ENCODE results near the gene SLC6A6.
A peak's percentile ranks its signal among the peaks of the same experiment; 100 is the strongest.

Gene SLC6A6

DNA sequence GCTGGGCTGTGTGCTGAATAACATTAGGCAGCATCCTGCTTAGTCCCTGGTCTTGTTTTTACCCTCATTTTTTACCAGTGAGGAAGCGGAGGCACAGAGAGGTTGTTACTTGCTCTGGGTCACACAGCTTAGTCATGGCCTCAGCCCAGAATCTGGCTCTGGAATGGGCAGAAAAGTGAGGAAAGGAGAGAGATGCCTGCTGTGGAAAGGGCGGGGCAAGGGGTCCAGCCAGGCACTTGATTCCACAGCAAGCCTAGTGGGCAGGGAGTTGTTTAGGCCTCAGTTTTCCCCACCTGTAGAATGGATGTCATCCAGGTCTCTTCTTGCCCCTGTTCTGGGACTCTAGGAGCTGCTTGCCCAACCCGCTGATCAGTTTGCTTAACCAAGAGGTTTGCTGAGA lies 35.9 kb downstream of the SLC6A6 start:
- DNase-seq: no peak

DNA sequence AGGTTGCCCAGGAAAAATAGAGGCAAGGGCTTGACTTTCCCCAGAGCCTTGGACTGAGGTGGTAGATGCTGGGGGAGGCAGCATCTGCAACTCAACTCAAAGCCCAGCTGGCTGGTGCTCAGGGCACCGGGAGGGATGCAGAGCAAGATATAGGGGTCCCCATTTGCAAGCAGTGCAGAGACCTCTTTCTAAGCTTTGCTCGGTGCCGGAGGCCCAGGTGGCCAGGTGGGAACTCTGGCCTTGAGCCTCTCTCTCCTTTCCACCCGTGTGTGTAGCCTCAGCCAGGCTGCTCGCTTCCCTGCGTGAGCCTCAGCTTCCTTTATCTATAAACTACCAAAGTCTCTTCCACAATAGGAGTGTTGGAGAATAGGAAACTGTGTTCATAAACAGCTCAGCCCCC lies 36.5 kb downstream of the SLC6A6 start:
- no peak for DNase-seq

DNA sequence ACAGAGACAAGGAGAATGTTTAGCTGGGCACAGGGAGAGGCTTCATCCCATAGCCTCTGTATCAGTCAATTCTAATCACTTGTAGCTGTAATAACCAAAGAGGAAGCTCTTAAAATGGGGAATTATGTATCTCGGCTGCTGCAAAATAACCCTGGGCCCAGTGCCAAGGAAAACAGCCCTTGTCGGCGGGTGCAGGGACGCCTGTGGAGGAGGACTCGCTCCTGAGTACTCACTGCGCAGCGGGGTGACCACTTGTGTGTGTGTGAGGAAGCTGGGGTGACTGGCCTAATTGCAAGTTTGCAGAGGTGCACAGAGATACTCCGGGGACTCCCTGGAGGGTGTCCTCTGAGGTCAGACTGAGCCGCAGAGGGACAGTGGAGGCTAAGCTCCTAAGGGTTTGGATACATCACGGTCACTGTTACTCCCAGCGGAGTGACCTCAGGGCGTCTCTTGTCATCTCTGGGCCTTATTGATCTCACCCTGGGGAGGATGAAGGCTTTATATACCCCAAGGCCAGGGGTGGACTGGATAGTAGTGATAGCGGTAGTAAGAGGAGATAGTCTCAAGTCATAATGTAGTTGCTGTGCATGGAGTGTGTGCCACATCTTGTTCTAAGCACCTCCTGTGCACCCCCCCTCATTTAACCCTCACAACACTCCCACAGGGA lies 37.2 kb downstream of the SLC6A6 start:
- DNase-seq: no peak

DNA sequence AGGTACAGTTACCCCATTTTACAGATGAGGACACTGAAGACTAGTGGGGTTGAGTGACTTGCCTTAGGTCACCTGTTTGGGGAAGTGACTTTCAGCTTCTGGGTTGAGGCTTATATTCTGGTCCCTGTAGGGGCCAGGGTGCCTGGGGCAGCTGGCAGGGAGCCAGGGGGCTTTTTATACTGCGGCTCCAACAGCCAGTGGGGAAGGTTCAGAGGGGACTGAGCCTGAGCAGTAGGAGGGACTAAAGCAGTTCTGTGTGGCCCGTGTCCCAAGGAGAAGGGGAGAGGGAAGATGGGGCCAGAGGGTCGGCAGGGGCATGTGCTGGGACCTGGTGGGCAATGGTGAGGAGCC lies 37.7 kb downstream of the SLC6A6 start:
- DNase-seq: no peak

DNA sequence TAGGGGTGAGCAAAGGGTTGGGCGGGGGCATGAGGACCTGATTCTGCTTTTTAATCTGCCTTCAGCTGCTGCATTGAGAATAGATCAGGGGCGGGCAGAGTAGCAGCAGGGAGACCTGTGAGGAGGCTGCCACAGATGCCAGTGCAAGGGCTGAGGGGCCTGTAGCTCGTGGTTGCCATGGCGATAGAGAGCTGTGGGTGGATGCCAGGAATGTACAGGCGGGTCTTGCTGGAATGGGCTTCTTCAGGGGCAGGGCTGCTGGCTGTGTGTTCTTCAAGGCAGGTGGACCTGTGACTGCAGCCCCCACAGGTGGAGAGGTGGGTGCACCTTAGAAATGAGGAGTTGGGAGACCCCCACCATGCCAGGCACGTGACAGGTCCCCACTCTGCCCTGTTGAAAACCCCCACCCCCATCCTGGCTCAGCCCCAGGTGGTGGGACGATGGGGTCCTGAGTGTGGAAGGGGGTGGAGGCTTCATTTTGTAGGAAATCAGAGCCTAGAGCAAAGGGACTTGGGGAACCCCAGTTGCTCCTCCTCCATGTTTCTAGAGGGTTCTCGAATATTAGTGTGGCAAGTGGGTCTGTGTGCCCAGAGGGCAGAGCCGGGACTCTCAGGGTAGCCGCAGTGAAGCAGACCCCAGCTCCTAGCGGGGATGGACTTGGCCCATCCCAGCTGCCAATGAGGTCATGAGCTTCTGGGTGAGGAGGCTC lies 38.3 kb downstream of the SLC6A6 start:
- no peak for DNase-seq

DNA sequence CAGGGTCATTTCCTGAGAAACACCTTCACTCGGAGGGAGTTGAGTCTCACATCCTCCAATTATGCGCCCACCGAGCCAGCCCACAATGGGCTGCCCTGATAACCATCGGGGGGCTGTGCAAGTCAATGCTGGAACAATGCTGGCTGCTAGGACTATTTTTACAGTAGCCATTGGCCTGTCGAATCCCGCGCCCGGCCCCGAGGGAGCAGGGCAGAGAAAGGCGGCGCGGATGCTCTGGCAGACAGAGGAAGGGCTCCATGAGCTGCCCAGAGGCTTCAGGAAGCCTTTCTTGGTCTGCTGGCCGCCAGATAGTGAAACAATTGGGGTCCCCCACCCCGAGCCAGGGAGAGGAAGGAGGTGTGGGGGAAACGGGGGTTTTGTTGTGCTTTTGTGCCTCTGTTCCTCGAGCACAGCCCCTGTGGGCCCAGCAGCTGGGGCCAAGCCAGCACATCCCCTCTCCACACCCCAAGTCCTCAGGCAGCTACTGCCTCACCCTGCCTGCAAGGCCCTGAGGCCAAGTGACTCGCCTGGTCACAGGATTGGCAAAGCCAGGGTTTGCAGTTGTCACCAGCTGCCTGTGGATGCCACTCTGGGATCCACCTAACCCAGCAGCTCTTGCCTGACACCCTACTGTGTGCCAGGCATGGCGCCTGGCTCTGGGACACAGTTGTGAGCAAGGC lies 39.0 kb downstream of the SLC6A6 start:
- DNase-seq: no peak

DNA sequence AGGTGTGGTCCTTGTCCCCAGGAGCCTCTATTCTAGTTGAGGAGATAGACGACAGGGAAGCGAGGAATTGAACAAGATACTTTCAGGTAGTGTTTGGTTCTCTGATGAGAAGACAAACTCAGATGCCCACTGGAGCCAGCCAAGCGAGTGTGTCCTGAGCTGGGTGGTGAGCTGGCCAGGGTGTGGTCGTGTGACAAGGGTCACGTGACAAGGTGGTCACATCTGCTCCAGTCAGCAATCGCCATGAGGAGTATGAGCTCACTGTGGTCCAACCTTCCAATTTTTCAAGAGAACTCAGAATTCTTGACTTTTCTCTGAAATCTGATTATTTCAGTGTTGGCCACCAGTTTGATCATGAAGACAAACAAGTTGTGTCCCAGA lies 39.5 kb downstream of the SLC6A6 start:
- DNase-seq: no peak

DNA sequence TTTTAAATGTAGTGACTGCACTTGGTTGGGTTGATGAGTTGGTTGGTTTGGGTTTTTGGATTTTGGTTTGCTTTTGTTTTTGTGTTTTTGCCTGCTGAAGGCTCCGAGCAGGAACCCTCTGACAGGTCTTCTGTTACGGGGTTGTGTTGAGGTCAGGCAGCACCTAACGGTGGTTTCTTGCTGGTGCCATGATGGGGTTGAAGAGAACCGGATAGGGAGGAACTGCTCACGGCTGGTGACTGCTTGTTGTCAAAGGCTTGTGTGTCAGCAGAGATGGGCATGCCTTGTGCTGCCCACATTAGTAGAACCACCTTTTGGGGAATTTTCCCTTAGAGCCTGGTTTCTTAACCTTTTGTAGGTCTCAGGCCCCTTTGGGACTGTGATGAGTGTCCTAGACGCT lies 42.0 kb downstream of the SLC6A6 start:
- DNase-seq: no peak

DNA sequence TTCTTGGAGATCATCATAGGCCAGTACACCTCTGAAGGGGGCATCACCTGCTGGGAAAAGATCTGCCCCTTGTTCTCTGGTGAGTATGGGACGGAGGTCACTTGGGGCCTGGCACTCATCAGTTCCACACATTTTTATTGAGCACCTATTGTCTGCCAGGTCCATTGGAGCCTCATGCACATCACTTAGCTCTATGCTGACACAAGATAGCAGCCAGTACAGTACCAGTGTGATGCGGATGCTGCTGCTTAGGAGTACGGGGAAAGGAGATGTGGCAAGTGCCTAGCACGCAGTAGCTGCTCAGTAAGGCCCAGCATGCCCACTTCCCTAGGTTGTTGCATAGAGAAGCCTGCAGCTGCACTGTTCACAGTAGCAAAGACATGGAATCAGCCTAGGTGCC lies 43.4 kb downstream of the SLC6A6 start:
- no peak for DNase-seq

DNA sequence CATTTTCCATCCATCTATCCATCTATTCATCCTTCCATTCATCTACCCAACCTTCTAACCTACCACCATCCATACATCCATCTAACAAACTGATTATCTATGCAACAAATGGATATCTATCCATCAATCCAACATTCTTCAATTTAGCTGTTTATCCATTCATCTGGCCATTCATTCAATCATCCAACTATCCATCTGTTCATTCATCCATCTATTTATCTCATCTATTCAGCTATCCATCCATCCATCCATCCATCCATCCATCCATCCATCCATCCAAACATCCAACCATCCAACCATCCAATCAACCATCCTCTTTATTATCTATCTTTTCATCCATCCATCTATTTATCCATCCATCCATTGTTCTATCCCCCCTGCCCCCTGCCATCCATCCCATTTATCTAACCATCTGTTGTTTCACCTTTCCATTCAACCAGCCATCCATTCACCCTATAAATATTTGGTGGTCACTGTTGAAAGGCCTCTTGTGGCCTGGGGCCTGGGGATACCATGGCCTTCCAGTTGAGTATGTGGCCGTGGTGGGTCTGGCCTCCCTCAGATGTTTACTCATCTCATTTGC lies 44.7 kb downstream of the SLC6A6 start:
- no peak for DNase-seq

DNA sequence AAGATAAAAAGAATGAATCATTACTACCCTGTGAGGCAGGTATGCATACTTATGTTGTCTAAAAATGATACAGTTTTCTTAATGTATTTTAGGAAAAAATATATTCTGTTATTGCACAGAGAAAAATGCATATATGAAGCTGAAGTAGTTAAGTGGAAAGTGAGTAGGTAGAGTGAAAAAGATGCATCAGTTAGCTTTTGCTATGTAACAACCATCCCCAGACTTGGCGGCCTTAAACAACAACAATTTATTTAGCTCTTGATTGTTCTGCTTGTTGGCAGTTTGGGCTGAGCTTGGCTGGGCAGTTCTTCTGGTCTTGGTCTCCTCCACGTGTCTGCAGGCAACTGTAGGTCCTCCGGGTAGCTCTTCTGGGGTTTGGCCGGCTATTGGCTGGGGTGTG lies 45.7 kb downstream of the SLC6A6 start:
- no peak for DNase-seq

DNA sequence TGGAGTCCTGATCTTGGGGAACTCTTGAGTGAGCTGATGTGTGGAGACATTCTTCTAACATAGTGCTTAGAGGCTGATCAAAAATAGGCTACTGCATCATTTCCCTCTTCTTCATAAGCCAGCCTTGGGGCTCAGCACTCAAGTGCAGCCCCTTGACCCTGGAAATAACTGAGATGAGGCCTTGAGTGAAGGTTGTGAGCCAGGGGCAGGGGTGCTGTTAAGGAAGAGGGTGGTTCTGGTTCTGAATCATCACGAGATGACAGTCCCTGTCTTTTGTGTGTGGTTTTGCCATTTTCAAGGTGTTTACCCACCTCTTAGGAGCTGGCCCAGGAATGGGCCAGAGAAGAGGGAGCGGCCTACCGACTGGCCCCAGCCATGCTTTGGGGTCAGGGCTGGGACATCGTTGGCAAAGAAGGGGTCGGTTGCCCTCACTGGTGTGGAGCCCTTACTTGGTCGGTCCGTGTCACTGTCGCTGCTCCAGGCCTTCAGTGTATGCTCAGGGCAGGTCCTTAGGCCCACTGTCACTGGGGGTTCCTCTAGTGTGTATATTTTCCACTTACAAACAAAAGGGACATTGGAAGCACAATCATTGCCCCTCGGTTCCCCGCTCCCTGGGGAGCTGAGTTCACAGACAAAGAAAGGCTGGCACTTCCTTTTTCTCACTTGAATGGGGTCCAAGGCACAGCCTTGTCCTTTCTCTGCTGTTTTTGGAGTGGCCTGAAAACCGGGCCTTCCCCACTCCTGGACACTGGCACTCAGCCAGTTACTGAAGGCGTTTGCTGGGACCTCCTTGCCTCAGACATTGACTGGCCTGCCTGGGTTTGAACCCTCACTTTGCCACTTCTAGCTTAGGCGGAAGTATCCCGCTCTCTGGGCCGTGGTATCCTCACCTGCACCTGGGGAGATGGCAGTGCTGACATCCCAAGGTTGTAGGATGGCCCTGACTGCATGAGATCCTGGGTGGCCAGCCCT lies 46.6 kb downstream of the SLC6A6 start:
- DNase-seq: no peak

DNA sequence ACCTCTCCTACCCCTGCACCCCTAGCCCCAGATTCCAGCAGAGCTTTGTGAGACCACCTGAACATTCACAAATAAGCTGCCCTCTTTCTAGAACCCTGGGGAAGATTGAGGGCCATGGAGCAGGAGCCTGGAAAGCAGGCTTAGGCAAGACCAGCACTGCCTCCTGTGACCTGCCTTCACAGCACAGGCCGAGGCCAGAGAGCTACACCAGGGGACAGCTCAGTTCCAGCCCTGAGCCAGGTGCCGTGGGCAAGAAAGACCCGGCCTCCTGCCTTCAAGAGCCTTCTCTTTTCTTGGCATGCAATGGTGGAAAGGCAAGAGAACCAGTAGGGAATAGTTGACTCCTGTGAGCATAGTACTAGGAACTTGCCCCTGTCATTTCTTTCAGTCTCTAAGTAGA lies 48.1 kb downstream of the SLC6A6 start:
- DNase-seq: no peak

DNA sequence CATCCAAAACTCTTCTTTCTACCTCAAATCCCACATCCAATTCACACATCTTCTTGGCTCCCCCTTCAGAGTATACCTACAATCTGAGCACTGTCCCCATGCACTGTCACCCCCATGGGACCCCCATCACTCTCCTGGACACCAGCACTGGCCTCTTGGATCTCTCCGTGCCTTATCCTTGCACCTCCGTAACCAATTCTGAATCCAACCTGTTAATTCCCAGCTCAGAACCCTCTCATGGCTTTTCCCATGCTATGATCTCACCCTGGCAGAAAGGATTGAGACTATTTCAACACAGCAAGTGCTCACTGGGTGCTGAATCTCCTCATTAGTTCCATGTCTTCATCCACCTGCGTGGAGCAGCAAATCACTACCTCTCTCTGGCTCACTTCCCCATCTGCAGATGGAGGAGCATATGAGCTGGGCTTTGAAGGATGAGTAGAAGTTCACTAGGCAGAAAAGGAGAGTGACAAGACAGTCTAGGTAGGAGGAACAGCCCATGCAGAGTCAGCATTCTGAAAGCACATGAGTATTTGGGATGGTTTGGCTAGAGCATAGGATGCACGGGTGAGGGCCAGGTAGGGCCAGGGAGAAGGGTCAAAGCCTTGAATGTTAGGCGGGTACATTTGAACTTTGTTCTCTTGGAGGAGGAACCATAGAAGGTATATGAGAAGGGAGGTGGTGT lies 48.7 kb downstream of the SLC6A6 start:
- no peak for DNase-seq

DNA sequence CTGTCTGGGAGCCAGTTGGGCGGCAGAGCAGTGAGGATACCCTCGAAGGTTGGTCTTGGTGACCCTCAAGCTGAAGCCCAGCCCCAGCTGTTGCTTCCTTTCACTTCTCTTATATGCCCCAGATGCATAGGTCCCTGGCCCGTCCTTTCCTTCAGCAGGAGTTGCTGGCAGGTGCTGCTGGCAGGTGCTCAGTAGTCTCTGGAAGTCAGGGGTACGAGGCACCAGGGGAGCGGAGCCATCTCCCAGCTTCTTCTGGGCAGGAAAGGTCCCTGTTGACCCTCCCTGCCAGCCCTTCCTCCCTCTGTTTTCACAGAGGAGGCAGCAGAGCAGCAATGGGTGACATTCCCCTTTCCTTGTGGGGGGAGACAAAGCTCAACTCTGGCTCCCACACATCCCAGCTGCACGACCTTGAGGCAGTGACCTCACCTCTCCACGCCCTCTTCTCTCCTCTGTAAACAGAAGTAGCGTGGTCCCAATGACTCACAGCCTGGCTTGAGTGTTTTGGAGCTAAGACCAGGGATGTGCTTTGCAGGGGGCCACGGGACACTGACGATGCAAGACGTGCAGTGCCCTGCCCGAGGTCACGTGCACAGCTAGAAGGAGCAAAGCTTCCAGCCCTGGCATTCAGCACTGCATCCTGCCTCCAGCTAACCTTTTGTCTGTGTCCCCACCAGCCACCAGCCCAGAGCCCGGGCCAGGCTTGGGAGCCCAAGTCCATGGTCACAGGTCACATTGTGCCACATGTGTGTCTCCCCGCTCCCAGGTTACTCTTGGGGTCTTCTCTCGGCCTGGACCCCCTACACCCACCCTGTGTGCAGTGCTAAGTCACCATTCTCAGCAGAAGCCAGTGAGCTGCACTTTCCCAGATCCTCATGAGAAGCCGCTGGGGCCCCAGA lies 49.7 kb downstream of the SLC6A6 start:
- no peak for DNase-seq

DNA sequence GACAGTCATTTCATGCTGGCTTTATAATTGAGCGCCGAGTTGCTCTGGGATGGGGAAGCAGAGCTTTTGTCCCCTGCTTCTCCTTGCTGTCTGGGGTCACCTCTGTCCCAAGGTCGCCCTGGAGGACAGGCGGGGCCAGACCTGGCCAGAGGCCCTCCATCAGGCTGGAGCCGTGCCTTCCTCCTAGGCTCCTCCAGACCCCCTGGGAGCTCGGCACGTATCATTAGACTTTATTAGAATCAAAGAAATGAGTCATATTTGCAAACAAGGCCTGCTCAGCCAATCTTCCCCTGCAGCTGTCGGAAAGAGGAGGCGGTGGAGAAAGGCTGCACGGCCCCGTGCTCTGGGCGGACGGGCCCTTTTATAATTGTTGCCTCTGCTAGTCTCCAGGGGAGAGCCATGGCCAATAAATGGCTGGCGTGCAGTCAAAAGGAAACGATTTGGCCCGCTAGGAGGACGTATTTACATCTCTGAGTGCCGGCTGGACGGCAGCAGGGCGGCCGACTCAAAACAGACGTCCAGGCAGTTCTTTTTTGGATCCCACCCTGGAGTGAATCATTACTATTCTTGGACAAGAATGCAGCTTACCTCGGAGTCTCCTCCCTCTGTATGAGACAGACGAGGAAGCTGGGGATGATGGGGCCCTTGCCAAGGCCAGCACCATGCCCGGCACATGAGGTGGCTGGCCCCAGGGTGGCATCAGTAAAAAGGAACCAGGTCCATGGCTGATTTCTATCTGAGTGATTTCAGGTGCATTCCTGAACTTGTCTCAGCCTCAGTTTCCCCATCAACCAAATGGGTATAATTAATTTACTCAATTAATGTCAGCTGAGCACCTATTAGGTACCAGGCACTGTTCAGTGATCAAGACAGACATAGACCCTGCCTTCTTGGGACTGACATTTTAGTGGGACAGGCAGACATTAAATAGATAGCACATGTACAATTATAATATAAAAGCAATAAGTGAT lies 50.6 kb downstream of the SLC6A6 start:
- peak; percentile 93 for DNase-seq

DNA sequence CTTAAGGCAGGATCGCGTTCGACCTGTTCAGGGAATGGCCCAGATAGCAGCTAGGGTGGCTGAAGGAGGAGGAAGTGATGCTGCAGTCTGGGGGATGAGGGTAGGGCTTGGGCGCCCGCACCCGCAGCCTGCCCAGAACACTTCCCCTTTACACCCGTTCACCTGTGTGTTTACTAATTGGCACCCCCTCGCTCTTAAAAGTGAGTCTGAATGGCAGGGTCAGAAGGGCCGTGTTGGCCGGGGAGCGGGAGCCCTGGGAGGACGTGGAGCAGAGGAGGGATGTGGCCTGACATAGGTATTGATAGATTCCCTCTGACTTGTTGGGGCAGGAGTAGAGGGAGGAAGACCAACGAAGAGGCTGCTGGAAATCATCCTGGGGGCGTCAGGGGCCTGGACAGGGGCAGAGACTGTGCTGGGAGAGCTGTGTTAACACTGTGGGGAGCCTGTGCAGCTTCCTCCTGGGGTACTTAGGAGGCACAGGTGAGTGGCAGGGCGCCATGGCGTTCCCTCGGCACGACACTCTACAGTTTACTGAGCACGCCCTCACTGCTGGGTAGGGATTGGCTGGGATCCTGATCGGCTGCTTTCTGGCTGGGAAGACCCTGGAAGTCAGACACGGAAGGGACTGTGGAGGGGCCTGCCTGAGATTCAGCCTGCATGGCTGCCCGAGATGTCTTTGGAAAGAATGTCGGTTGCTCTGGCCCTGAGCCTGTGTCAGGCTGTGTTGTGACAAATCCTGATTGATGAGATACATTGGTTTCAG lies 51.7 kb downstream of the SLC6A6 start:
- peak; percentile 35 for DNase-seq

DNA sequence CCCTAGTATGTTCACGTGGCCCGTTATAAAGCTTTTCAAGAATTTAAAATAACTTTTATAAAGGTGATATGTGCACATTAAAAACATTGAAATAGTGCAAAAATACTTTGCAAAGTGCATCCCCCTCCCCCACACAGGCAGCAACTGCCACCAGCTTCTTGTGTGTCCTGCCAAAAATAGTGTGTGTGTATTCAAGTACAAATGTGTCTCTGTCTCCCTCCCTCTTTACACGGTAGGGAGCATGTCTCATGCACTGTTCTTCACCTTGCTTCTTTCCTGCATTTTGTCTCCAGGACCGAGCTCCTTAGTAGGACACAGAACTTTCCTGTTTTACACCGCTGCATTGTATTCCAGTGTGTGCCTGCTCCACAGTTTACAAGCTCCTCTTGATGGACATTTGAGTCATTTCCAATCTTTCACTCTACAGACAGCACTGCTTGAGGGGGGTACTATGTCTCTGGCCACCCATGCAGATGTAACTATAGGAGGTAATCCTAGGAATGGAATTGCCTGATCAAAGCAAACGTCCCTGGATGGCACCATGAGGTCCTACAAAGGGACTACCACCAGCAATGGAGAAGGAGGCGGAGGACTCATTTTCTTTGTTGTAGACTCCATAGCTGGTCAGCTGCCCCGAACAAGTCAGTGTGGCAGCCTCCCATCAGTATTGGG lies 52.4 kb downstream of the SLC6A6 start:
- DNase-seq: no peak

Data from NCI-H446 treated with DMSO at 0.1 percent for 48 hours (cell line).